Stimulated activated CD8-positive, alpha-beta memory T cell treated with anti-CD3 and anti-CD28 coated beads, Interleukin-12 subunit alpha, Interleukin-12 subunit beta, amount 100 ng/mL, for 24 hours (primary cell): Measurements from ENCODE around the gene OR10H2.
"Not testable (repeated sequence)": the region's sequence is repeated elsewhere in the genome, so short reads cannot be mapped to it uniquely, and the experiment has no call there.

Source experiments
- DNase-seq: peaks from one replicate; pipeline ENCODE4 v3.0.0-alpha.2; 2020; ENCODE audit errors: extremely low read depth

Gene OR10H2

DNA sequence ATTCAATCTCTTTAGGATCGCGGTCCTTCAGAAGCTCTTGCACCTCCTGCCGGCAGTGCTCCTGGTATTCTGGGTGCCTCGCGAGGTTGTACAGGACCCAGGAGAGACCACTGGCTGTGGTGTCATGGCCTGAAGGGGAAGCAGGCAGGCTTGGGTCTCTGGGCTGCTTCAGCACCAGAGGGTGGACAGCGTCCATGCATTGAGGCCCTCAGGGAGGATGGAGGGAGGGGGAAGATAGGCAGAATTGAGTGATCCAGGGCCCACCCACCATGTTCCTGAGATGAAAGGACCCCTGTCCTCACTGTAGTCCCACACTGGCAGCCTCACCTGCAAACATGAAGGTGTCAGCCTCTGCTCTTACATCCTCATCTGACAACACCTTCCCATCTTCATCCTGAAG, 41.8 kb downstream of the OR10H2 start:
- DNase-seq, result no peak

DNA sequence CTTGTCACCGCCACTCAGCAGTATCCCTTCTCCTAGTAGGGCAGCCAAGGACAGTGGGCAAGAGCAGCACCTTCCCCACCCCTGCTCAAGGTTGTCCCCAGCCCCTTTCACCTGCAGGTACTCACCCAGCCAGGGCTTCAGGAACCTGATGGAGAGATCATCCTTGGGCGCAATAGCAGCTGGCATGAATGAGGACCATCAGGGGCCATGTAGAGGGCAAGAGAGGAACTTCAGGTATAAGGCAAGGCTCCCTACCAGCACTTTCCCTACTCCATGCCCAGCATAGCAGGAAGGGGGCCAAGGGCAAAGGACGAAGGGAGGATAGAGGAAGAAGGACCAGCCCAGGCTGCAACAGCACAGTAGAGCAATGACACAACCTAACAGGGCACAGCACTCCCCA, 46.3 kb downstream of the OR10H2 start:
- DNase-seq, result not testable (repeated sequence)

DNA sequence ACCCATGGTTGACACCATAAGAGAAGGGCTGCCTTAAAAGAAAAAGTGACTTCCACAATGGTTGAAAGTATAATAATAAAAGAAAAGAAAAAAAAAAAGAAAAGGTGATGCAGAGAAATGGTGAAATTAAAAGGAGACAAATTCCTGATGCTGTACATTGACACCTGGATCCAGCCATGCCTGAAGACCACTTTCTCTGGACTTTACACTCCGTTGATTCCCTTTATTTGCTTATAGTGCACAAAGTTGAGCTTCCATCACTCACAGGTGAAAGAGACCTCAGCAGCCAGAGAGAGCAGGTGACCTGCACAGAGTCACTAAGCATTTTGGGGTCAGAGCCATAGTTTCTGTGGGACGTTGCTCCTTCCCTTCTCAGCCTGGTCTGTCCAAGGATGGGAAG, 47.4 kb downstream of the OR10H2 start:
- DNase-seq, result no peak

DNA sequence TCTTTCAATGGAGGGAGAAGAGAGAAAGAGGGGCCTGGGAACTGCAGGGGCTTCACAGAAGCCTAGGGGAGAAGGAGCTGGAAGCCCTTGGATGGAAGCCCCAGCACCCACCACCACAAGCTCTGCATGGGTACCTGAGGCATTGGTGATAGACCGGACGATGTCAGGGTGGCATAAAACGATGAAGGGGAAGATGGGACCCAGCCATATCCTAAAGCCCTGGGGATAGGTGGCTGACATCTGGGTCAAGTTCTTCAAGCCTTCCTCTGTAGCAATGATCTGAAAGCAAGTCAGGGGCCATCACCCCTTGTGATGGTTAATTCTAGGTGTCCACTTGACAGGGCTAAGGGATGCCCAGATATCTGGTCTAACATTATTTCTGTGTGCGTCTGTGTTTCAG, 48.4 kb downstream of the OR10H2 start:
- no peak for DNase-seq

DNA sequence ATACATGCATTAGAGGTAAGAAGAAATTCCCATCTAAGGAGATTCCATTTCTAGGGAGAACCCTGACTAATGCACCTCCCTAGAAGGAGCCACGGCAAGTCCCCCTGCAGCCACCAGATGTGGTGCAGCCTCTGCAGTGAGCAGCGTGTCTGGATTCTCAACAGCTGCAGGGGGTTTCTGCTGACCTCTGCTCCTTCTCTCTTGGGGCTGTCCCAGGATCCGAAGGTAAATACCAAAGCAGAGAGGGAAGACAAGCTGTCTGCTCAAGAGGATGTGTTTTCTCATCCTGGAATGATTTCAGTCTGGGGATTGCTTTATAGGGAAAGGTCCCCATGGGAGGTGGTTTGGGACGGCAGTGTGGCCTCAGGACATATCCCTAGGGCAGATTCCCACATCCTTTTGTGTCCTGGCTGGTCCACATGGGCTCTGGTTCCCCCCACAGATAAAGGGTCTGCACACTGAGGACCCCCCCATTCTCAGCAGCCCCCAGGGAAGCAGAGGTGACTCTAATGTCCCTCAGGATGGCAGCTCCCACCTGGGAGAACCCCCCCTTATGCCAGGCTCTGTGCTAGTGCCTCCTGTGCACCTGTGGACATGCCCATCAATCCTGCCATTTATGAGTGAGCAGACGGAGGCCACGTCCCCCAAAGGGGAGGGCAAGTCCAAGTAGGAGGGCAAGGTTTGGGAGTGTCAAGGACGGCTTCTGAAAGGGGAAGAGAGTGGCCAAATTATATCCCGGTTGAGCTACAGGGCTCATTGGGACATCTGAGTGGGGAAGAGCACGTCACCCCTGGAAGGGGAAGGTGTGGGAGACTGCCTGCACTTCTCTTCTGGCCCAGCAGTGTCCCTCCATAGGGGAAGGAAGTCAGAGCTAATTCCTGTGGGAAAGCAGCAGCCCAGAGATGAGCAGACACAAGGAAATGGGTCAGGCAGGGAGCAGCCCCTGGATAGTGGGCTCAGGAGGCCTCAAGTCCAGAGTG, 49.5 kb downstream of the OR10H2 start:
- no peak for DNase-seq
